ENCODE measurements around the gene UTY.

DNA sequence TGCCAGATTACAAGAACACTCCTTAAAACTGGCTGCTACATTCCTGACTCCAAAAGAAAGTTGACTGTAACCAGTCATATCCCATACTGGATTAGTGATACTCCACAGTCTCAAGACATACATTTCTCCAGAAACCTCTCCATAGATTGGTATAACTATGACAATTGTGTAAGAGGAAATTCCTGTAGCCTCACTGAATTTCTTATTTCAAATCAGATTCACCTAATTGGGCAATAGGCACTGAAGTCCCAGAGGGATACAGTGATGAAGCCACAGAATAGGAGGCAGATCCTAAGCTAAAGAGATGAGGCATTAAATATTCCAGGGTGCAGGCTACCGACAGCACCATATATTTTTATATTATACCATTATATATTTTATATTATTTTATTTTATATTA lies 39.0 kb downstream of the UTY start:
- no peak for TF ChIP-seq EZH2phosphoT487 (IDR thresholded peaks at IDR 0.05; ENCODE audit: borderline replicate concordance, low read depth, low read length)
- TF ChIP-seq, protein P1, sequence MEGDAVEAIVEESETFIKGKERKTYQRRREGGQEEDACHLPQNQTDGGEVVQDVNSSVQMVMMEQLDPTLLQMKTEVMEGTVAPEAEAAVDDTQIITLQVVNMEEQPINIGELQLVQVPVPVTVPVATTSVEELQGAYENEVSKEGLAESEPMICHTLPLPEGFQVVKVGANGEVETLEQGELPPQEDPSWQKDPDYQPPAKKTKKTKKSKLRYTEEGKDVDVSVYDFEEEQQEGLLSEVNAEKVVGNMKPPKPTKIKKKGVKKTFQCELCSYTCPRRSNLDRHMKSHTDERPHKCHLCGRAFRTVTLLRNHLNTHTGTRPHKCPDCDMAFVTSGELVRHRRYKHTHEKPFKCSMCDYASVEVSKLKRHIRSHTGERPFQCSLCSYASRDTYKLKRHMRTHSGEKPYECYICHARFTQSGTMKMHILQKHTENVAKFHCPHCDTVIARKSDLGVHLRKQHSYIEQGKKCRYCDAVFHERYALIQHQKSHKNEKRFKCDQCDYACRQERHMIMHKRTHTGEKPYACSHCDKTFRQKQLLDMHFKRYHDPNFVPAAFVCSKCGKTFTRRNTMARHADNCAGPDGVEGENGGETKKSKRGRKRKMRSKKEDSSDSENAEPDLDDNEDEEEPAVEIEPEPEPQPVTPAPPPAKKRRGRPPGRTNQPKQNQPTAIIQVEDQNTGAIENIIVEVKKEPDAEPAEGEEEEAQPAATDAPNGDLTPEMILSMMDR (conservative IDR thresholded peaks at IDR 0.05; ENCODE audit: low read length): no peak

Measured in OCI-LY7 (cell line).